NB4 (cell line): ENCODE measurements around the gene SORL1-AS1.

Experiments
- DNase-seq: peaks from one replicate; pipeline ENCODE4 v3.0.0; 2010; ENCODE audit warnings: low read depth
- H3K4me3 ChIP-seq: one replicate; pipeline ENCODE4 v1.5.1; 2011; ENCODE audit warnings: mild to moderate bottlenecking, low read depth, low read length, moderate library complexity
- CTCF ChIP-seq: IDR thresholded peaks from one replicate; pipeline ENCODE4 v1.5.1; 2012; ENCODE audit warnings: low read depth, low read length
- MYC ChIP-seq: IDR thresholded peaks from 2 replicates; pipeline ENCODE4 v1.6.1; 2011; ENCODE audit warnings: low read depth, low read length
- POLR2A ChIP-seq: IDR thresholded peaks from 2 replicates; pipeline ENCODE4 v1.6.1; 2011; ENCODE audit warnings: mild to moderate bottlenecking; ENCODE audit not compliant: insufficient read length; ENCODE audit errors: extremely low read depth
- TF ChIP-seq, protein P1 (sequence below): IDR thresholded peaks from 2 replicates; pipeline ENCODE4 v1.6.1; 2011; ENCODE audit warnings: low read depth, low read length

The SORL1-AS1 gene

GRCh38 chr11:121483805-121484480, 31.2 kb upstream of the SORL1-AS1 start:
- peak; percentile 49 for DNase-seq
- H3K4me3 ChIP-seq: peak overlapping the region; percentile 64
- no peak for TF ChIP-seq POLR2A
- TF ChIP-seq CTCF: no peak
- TF ChIP-seq, protein P1, sequence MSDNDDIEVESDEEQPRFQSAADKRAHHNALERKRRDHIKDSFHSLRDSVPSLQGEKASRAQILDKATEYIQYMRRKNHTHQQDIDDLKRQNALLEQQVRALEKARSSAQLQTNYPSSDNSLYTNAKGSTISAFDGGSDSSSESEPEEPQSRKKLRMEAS: peak; percentile 76
- TF ChIP-seq MYC: 0 out of 2 replicates have a peak, but pooled peaks have one; percentile 34

GRCh38 chr11:121482231-121483129, 29.7 kb upstream of the SORL1-AS1 start:
- TF ChIP-seq MYC (peak; percentile 78), CTCF (no peak), POLR2A (peak; percentile 38)
- TF ChIP-seq, protein P1: peak; percentile 62
- H3K4me3 ChIP-seq: peak overlapping the region; percentile 64
- DNase-seq: peak; percentile 97

GRCh38 chr11:121481484-121482230, 28.9 kb upstream of the SORL1-AS1 start:
- H3K4me3 ChIP-seq: peak overlapping the region; percentile 64
- DNase-seq: peak; percentile 94
- TF ChIP-seq, protein P1: peak; percentile 8; the same call in 1 of the 2 replicates
- TF ChIP-seq POLR2A (peak; percentile 49), MYC (peak; percentile 32; the same call in 1 of the 2 replicates)

DNA sequence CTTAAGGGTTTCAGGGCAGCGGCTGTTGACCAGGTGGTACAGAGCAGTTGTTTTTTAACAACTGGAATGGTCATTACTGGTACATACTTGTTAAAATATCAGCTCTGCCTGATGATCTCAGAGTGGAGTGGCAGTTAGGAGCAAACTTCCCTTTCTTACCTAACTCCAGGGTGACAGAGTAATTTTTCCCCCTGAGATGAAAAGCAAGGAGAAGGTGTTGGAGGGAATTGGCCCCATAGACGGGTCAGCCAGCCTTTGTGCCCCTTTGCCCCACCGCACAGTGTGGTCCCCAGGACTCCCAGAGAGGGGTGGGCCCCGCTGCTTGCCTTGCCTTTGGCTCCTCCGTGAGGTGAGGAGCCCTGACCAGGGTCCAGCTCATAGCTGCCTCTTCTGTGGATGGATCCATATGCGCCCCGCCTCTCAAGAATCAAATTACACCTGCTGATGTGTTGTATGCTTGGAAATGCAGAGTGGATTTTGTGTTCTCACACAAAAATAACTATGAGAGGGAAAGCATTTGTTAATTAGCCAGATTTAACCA, 27.0 kb upstream of the SORL1-AS1 start:
- H3K4me3 ChIP-seq: peak overlapping the region; percentile 49
- DNase-seq: no peak
- TF ChIP-seq, protein P1: no peak
- TF ChIP-seq MYC (no peak), CTCF (no peak), POLR2A (no peak)

- TF ChIP-seq MYC (peak; percentile 91), POLR2A (peak; percentile 33), CTCF (no peak)
- TF ChIP-seq, protein P1: peak; percentile 97
- peak; percentile 96 for DNase-seq
- H3K4me3 ChIP-seq: peak overlapping the region; percentile 49
Measured at GRCh38 chr11:121478895-121479697, 26.3 kb upstream of the SORL1-AS1 start.
